Ovary (tissue), 9 donors: ENCODE data around the gene KRT81. TPM values are rescaled to one million over a fixed set of nuclear protein-coding genes. Genes with fewer than 3 reads are reported as not detected.

Source experiments
- DNase-seq, 5 donors: peaks; one replicate each; pipeline ENCODE4 v3.0.0-alpha.2; 2019 to 2020
- H3K27ac ChIP-seq, 2 donors: fragments of 200-600 bp; one replicate each; pipeline versions ENCODE4 v1.5.1 to v1.8.0; 2019 to 2022
- H3K27me3 ChIP-seq: fragments of 200-600 bp; one replicate; pipeline ENCODE4 v1.8.0; 2022
- H3K36me3 ChIP-seq: fragments of 200-600 bp; sonication (generic); one replicate; pipeline ENCODE4 v1.5.1; 2019
- H3K4me1 ChIP-seq: one replicate; pipeline ENCODE4 v1.8.1; 2013; ENCODE audit warnings: mild to moderate bottlenecking, moderate library complexity; ENCODE audit not compliant: insufficient read depth
- H3K4me3 ChIP-seq: fragments of 200-600 bp; sonication (generic); one replicate; pipeline ENCODE4 v1.5.1; 2017
- H3K9me3 ChIP-seq, 2 donors: fragments of 200-600 bp in 1 of 2; sonication (generic) in 1 of 2; one replicate each; pipeline versions ENCODE4 v1.5.1 to v1.8.1; 2013 to 2019; ENCODE audit warnings: mild to moderate bottlenecking in 1 of 2, moderate library complexity in 1 of 2
- CTCF ChIP-seq, 3 donors: fragments of 450-650 bp in 2 of 3; fragments of 200-600 bp in 1 of 3; IDR thresholded peaks; one replicate each; pipeline versions ENCODE4 v1.5.1 to v1.8.0; 2016 to 2022; ENCODE audit warnings: antibody characterized with exemption in 3 of 3, mild to moderate bottlenecking in 1 of 3
- EP300 ChIP-seq: sonication (generic); formaldehyde crosslinking; IDR thresholded peaks from one replicate; pipeline ENCODE4 v1.6.1; 2017; ENCODE audit warnings: antibody characterized with exemption
- POLR2A ChIP-seq: fragments of 450-650 bp; IDR thresholded peaks from one replicate; pipeline ENCODE4 v1.6.1; 2017; ENCODE audit warnings: antibody characterized with exemption, mild to moderate bottlenecking, moderate library complexity
- WGBS, 3 donors: extraction: QIAGEN DNeasy Blood & Tissue Kit in 1 of 3; methylation state at CpG; one replicate each; pipeline versions ENCODE4 v1.1.5 to v1.1.7; 2013 to 2017; 5-methylcytosine and 5-hydroxymethylcytosine counted together
- intact Hi-C, 4 donors: fragments of 100-400 bp; cut with DNase I; formaldehyde crosslinking; loops; one replicate each; pipeline versions ENCODE4 v1.11.0 to v1.15.1; 2022 to 2023
- polyA plus RNA-seq, 2 donors: library from polyadenylated mRNA; stranded (reverse); fragments of 200-250 nt in 1 of 2; fragments of 350-450 nt in 1 of 2; fragmentation: Illumina TruSeq in 1 of 2; extraction: RNeasy Lipid Tissue Mini Kit (QIAGEN cat#74804) in 1 of 2; gene quantifications; one replicate each; pipeline ENCODE4 v1.2.3, GENCODE V29; 2013 to 2014
- total RNA-seq, 7 donors: library from RNA; depleted of rRNA in 2 of 7; stranded (reverse); fragments of >200 nt in 2 of 7; fragmentation: NEBNext Ultra II Directional in 3 of 7; extraction: Animal tissue kit (Norgen Biotek cat#: 25700) in 3 of 7; gene quantifications; one replicate each; pipeline versions ENCODE4 v1.1.0 to v1.2.4, GENCODE V29; 2016 to 2023
- donor health status: DM: no; HTN: no; CAD: no; lungs with moderate emphysema.
- donor health status: DM: no; HTN: no; CAD: no.
- donor health status: Bipolar disorder and iron deficiency.
- donor health status: DM: yes; HTN: yes; CAD: no.
- donor health status: DM: no; HTN: no; CAD: no.
- donor health status: DM: yes; HTN: yes; CAD: no.

Gene KRT81
- total and polyA plus RNA-seq, 9 donors: 1.2 TPM; not detected in 8

- Histone ChIP-seq H3K27me3 (no peaks in the 10 kb centered on the region), H3K27ac (no peak overlapping the region), H3K4me3 (no peak overlapping the region), H3K9me3 (no peaks in the 10 kb centered on the region), H3K36me3 (no peaks in the 10 kb centered on the region), H3K4me1 (no peaks in the 10 kb centered on the region)
- no peak for DNase-seq
- intact Hi-C loops: no loop called here
- WGBS, 3 donors: 67 to 75% (median 67%) methylated on average over 12 to 13 of the region's 13 CpGs
- TF ChIP-seq POLR2A (no peak), EP300 (no peak), CTCF (IDR thresholded peaks at IDR 0.05) (no peak)
Observed at GRCh38 chr12:52314511-52314910, 23.2 kb upstream of the KRT81 start.

GRCh38 chr12:52313926-52314325 is 22.6 kb upstream of the KRT81 start:
- Histone ChIP-seq H3K27ac (no peak overlapping the region), H3K9me3 (no peaks in the 10 kb centered on the region), H3K27me3 (no peaks in the 10 kb centered on the region), H3K36me3 (no peaks in the 10 kb centered on the region), H3K4me1 (no peaks in the 10 kb centered on the region), H3K4me3 (no peak overlapping the region)
- no peak for DNase-seq
- TF ChIP-seq POLR2A (no peak), CTCF (IDR thresholded peaks at IDR 0.05) (no peak), EP300 (no peak)
- intact Hi-C loops: no loop called here
- WGBS, 3 donors: 76 to 84% (median 82%) methylated on average over 8 to 9 of the region's 9 CpGs

GRCh38 chr12:52313461-52313860 is 22.1 kb upstream of the KRT81 start:
- H3K27me3 ChIP-seq: no peaks in the 10 kb centered on the region
- TF ChIP-seq CTCF (IDR thresholded peaks at IDR 0.05) (no peak), POLR2A (no peak), EP300 (no peak)
- H3K27ac ChIP-seq: no peak overlapping the region
- intact Hi-C loops: no loop called here
- no peaks in the 10 kb centered on the region for H3K4me1 ChIP-seq
- H3K9me3 ChIP-seq: no peaks in the 10 kb centered on the region
- WGBS, 3 donors: 55 to 69% (median 56%) methylated on average over 3 of the region's 3 CpGs
- no peaks in the 10 kb centered on the region for H3K36me3 ChIP-seq
- no peak for DNase-seq
- no peak overlapping the region for H3K4me3 ChIP-seq

- no peak for TF ChIP-seq CTCF (IDR thresholded peaks at IDR 0.05)
- TF ChIP-seq EP300: no peak
- TF ChIP-seq POLR2A: no peak
- no peaks in the 10 kb centered on the region for H3K27me3 ChIP-seq
- no peaks in the 10 kb centered on the region for H3K36me3 ChIP-seq
- 61 to 79% (median 61%) methylated on average over 4 of the region's 4 CpGs for WGBS, 3 donors
- intact Hi-C loops: no loop called here
- no peak overlapping the region for H3K27ac ChIP-seq
- H3K4me3 ChIP-seq: no peak overlapping the region
- H3K9me3 ChIP-seq: no peaks in the 10 kb centered on the region
- H3K4me1 ChIP-seq: no peaks in the 10 kb centered on the region
- no peak for DNase-seq
Observed at GRCh38 chr12:52312086-52312485, 20.8 kb upstream of the KRT81 start.

- Histone ChIP-seq H3K4me3 (no peak overlapping the region), H3K27me3 (no peaks in the 10 kb centered on the region), H3K36me3 (no peaks in the 10 kb centered on the region), H3K27ac (no peak overlapping the region), H3K9me3 (no peaks in the 10 kb centered on the region), H3K4me1 (no peaks in the 10 kb centered on the region)
- DNase-seq: no peak
- TF ChIP-seq CTCF (IDR thresholded peaks at IDR 0.05) (no peak), EP300 (no peak), POLR2A (no peak)
- 57 to 70% (median 70%) methylated on average over 3 of the region's 3 CpGs for WGBS, 3 donors
- intact Hi-C loops: no loop called here
Observed at GRCh38 chr12:52311285-52311648, 19.9 kb upstream of the KRT81 start.
